Esophagus squamous epithelium (tissue), 4 donors: ENCODE measurements around the gene IFT88.

ENCODE experiments used
- CTCF ChIP-seq, 6 experiments: fragments of 450-650 bp in 4 of 6; fragments of 200-600 bp in 2 of 6; sonication (generic) in 2 of 6; IDR thresholded peaks; one replicate each; pipeline ENCODE4 v1.5.1; 2016 to 2019; ENCODE audit warnings: antibody characterized with exemption in 6 of 6, mild to moderate bottlenecking in 4 of 6, moderate library complexity in 4 of 6
- POLR2A ChIP-seq, 4 donors: fragments of 450-650 bp; IDR thresholded peaks; one replicate each; pipeline ENCODE4 v1.6.1; 2017; ENCODE audit warnings: antibody characterized with exemption in 4 of 4, mild to moderate bottlenecking in 4 of 4, moderate library complexity in 3 of 4

DNA sequence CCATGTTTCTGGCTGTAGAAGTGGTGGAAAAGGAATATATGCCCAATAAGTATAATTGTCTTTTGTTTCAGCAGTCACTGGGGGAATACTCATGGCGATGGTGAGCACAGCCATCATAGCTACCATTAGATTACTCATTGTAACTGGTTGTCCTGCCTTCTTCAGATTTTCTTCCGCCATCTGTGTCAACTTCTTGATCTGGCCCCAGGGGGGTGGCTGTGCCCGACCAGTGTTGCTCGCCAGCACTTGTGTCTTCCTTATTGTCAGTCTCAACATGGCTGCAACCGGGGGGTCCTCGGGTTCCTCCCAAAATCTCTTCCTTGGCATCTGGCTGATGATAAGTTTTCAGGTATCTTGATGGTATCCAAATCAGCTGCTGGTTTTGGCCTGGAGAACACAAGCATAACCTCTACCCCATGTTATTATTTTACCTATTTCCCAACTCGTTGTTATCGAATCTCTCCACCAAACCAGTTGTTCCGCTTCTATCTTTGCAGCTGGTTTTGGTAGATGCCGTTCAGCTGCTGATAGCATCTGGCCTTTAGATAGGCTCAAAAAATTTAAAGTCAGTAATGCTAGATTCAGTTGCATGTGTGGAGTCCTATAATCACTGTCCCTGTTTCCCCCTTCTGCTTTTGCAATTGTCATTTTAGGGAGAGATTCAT is 113.6 kb downstream of the IFT88 start:
- no peak for TF ChIP-seq POLR2A (IDR thresholded peaks at IDR 0.05)
- TF ChIP-seq CTCF (IDR thresholded peaks at IDR 0.05) = no peak
